ENCODE results near the gene ZNF19.

DNA sequence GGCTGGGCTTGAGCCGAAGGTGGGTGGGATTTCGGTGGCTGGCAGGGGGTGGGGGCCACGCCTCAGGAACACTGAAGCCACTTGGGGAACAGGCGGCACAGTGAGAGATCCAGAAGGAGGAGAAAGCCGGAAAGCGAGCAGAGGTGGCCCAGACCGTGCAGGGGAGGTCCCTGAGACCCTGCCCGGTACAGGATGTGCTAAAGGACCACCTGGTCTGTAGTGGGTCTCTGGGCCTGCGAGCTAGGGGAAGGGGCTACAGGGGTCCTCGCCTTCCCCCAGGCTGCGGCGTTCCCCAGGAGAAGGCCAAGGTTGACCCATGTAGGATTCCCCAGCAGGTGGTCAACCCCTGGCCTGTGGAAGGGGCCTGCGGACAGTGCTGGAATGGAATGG is 47.1 kb downstream of the ZNF19 start, which contains the start of gene TLE7:
- TF ChIP-seq, protein P1, sequence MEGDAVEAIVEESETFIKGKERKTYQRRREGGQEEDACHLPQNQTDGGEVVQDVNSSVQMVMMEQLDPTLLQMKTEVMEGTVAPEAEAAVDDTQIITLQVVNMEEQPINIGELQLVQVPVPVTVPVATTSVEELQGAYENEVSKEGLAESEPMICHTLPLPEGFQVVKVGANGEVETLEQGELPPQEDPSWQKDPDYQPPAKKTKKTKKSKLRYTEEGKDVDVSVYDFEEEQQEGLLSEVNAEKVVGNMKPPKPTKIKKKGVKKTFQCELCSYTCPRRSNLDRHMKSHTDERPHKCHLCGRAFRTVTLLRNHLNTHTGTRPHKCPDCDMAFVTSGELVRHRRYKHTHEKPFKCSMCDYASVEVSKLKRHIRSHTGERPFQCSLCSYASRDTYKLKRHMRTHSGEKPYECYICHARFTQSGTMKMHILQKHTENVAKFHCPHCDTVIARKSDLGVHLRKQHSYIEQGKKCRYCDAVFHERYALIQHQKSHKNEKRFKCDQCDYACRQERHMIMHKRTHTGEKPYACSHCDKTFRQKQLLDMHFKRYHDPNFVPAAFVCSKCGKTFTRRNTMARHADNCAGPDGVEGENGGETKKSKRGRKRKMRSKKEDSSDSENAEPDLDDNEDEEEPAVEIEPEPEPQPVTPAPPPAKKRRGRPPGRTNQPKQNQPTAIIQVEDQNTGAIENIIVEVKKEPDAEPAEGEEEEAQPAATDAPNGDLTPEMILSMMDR (IDR thresholded peaks at IDR 0.05; ENCODE audit: extremely low read depth in 1 of 2, insufficient read depth in 1 of 2, low read depth in 1 of 2, low read length in 2 of 2) = no peak
- TF ChIP-seq POLR2AphosphoS5 (IDR thresholded peaks at IDR 0.05; ENCODE audit: insufficient read depth, low read depth, low read length) (no peak), FOS (IDR thresholded peaks at IDR 0.05; ENCODE audit: borderline replicate concordance, insufficient read depth, low read length) (no peak), POLR2A (IDR thresholded peaks at IDR 0.05; ENCODE audit: low read depth, low read length) (no peak), MYC (IDR thresholded peaks at IDR 0.05; ENCODE audit: low read depth, low read length) (no peak), JUN (IDR thresholded peaks at IDR 0.05; ENCODE audit: borderline replicate concordance, insufficient read depth, insufficient read length, low read depth) (no peak), EZH2 (IDR thresholded peaks at IDR 0.05; ENCODE audit: borderline replicate concordance, low read depth, low read length, severe bottlenecking) (no peak), GATA2 (IDR thresholded peaks at IDR 0.05; ENCODE audit: insufficient read depth, insufficient read length, low read depth, low read length) (no peak)
- TF ChIP-seq, protein P2, sequence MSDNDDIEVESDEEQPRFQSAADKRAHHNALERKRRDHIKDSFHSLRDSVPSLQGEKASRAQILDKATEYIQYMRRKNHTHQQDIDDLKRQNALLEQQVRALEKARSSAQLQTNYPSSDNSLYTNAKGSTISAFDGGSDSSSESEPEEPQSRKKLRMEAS (IDR thresholded peaks at IDR 0.05; ENCODE audit: insufficient read depth, insufficient read length) = no peak

All from endothelial cell of umbilical vein (primary cell).